Stimulated activated CD8-positive, alpha-beta memory T cell treated with anti-CD3 and anti-CD28 coated beads, Interleukin-15, amount 100 ng/mL, for 24 hours (primary cell): ENCODE results near the gene ARID1B.

Experiments
- DNase-seq: peaks from one replicate; pipeline ENCODE4 v3.0.0-alpha.2; 2020; ENCODE audit warnings: low read depth

Gene ARID1B

DNA sequence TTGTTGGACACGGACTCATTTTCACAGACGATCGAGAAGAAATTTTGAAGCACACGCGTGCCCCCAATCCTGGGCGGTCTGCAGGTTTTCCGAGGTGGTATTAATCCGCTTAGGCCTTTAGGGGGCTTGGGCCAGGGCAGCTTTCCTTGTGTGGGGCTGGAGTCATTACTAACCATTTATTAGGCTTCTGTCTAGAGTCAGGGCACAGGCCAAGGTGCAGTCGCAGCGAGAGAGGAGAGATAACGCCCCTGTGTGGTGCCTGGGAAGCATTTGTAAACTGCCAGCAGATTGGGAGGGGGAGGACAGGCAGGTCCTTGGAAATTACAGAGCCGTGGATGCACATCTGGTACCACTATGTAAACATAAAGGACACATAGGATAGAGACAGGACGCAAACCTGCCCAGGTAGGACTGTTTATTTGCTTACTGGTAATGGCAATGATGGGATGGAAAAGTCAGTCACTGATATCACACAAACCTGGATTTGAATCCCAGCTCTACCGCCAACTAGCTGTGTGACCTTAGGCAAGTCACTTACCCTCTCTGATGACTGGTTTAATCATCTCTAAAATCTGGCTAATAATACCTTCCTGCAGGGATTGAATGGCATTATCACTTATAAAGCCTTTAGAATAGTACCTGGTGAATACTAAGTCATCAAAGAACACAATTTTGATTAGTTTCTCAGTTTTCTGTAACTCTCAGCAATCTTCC lies 469.8 kb downstream of the ARID1B start:
- DNase-seq, result no peak

DNA sequence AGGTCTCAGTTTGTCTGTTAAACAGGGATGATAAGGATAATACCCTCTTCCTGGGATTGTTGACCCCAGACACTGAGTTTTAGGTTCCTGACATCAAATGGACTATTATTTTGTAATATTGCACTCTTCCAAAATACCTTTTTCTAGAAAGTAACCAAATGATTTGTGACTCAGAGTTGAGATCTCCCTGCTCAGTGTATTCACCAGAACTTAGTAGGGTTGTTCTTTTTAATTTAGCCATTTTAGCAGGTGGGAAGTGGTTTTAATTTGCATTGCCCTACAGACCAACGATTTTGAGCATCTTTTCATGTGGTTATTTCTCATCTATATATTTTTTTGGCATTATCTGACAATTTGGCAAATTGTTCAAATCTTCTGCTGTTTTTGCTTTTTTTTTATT lies 471.1 kb downstream of the ARID1B start:
- no peak for DNase-seq

DNA sequence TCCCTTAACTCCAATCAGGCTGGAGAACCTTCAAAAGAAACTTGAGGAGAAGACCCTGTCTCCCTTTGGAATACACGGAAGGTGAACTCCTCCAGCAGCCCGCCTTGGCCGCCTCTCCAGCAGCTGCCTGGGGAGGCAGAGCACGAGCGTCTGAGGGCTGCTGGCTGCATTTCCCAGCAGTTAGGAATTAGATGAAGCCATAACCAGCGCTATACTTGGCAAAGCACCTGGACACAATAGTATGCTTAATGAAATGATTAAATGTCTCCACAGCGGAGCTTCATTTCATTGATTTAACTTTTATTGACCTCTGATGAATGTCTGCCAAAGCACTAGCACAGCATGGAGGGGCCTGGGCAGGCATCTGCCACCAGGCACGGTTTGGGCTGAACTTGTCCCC lies 472.6 kb downstream of the ARID1B start:
- no peak for DNase-seq

DNA sequence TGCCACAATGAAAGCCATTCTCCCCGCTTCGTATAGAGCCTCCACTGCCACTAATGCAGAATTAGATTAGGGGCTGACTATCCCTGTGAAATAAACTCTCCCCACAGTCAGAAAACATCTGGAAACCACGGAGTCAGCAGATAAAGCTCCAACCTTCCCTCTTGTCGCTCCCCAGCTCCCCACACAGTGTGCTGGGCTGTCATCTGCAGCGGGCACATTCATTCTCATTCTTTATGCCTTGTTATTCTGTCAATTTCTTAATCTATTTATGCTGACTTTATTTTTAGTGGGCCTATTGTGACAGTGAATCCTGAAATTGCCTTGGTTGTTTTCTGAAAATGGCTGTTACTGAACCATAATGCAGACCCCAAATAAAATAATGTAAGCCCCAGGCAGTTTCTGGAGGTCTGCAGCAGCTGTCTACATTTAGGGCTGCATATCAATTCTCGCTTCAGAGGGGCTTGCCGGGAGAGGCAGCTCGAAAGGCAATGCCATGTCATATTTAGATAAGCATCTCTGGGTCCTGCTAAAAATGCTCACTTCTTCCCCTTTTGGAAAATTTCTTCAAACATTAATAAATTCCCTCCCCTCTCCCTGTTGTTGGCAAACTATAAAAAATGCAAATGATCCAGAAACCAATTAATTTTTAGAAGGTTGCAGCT lies 474.5 kb downstream of the ARID1B start:
- DNase-seq, result no peak

DNA sequence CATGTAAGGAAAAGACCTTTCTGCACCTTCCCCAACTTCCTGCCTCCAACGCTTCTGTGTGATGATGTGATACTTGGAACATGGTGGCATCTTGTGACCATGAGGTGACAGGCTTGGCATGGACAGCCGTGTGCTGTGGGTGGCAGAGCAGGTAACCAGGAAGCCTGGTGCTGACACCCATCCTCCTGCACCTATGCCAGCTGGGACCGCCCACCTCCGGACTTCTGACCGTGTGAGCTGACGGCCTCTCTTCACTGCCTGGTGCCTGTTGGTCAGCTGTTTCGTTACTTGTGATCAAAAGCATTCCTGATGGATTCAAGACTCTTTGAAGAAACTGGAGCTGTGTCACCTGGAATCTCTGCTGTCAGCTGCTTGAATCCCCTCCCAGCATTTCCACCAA lies 475.8 kb downstream of the ARID1B start:
- no peak for DNase-seq

DNA sequence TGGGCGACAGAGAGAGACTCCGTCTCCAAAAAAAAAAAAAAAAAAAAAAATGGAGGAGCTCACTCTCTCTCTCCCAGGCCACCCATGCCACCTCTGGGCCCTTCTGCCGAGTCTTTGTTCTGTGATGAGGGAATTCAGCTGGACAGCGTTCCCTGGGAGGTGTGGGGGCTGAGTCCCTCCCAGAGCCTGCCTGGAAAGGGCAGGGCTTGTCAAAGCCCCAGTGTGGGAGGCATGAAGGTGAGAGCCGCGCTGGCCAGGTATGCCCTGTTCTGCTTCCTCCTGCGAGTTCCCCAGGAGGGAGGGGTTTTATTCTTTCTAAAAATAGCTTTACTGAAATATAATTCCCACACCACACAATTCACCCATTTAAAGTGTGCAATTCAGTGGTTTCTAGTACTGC lies 476.5 kb downstream of the ARID1B start:
- DNase-seq, result no peak

DNA sequence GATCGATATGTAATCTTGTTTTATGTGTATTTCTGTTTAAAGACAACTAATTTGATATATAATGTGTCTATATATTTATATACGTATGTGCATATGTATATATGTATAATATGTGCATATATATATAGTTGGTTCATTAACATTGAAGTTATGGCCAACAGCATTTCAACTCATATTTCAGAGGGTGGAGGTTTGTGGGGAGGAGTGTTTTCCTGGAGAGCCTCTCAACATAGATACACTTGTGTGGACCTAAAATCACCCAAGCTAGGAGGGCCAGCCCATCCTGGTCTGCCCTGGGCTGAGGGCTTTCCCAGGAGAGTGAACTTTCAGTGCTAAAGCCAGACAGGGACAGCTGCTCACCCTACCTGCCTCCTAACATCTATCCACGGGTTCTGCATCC lies 477.4 kb downstream of the ARID1B start:
- DNase-seq, result no peak

DNA sequence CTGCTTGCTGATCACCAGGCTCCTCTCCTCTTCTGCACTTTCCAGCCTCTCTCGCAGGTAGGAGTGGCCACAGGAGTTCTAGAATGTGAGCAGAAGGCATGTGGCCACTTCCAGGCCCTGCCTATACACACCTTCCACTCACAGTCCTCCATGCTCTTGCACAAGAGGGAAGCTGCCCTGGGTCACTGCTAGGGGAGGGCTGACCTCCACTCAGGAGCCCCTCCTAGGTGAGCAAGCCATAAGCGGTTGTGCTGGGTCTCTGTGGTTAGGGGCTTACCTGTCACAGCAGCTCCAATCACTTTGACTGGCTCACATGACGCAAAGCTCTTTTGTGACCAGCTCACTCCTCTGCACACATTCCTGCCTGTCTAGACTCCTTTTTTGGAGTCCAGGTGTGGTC lies 477.9 kb downstream of the ARID1B start:
- DNase-seq, result no peak

DNA sequence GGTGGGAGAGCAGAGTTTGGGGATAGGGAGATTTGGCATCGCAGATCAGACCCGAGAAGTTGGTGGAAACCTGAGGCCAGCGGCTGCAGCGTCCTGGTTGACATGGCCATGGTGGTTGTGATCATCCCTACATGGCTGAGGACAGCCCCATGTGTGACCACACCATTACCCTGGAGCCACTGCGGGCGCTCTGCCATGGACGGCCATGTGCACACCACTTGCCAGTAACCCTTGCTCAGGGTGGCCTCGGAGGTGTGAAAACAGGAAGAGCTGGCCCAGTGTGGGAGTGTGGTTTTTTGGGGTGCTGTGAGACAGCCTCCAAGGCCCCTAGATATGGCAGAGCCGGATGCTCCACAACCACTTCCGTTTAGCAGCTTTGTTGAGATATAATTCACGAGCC lies 481.7 kb downstream of the ARID1B start:
- no peak for DNase-seq

DNA sequence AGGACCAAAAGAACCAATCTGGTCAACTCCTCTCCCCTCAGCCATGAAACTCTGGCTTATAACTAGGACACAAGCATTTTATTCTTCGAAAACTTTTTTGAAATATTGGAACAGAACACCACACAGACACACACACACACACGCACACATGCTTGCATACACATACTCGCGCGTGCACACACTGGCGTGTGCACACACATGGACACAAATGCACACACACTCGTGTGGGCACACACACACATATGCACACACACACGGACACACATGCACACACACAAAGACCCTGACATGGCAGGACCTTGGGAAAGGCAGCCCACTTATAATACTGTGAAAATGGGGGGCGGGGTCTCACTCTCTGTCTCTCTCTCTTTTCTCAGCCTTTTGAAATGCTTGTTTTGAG lies 482.3 kb downstream of the ARID1B start:
- no peak for DNase-seq
